Epidermal melanocyte (primary cell): ENCODE results near the gene LRIG3.
"Not testable (repeated sequence)": the region's sequence is repeated elsewhere in the genome, so short reads cannot be mapped to it uniquely, and the experiment has no call there.

Experiments used
- DNase-seq: peaks from one replicate; pipeline ENCODE4 v3.0.0; 2011; ENCODE audit warnings: low spot score; ENCODE audit not compliant: insufficient read length

LRIG3 gene

DNA sequence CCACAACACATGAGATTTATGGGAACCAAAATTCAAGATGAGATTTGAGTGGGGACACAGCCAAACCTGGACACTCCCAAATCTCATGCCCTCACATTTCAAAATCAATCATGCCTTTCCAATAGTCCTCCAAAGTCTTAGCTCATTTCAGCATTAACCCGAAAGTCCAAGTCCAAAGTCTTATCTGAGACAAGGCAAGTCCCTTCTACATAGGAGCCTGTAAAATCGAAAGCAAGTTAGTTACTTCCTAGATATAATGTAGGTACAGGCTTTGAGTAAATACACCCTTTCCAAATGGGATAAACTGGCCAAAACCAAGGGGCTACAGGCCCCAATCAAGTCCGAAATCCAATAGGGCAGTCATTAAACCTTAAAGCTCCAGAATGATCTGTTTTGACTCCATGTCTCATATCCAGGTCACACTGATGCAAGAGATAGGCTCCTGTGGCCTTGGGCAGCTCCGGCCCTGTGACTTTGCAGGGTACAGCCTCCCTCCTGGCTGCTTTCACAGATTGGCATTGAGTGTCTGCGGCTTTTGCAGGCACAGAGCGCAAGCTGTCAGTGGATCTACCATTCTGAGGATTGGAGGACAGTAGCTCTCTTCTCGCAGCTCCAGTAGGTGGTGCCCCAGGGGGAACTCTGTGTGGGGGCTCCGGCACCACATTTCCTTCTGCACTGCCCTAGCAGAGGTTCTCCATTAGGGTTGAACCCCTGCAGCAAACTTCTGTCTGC is 60.1 kb downstream of the LRIG3 start:
- DNase-seq = no peak

DNA sequence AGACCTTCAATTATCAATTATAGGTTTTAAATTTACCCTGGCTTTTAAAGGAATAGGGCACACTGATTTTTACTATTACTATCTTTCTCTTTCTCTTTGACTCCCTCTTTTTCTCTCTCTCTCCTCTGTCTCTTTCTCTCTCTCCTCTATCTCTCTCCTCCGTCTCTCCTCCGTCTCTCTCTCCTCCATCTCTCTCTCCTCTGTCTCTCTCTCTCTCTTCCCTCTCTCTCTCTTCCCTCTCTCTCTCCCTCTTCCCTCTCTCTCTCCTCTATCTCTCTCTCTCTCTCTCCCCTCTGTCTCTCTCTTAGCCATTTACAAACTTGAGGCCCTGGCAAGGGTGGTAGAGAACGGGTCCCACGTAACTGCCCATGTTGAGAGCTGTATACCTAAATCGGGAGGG is 62.3 kb downstream of the LRIG3 start:
- no peak for DNase-seq

DNA sequence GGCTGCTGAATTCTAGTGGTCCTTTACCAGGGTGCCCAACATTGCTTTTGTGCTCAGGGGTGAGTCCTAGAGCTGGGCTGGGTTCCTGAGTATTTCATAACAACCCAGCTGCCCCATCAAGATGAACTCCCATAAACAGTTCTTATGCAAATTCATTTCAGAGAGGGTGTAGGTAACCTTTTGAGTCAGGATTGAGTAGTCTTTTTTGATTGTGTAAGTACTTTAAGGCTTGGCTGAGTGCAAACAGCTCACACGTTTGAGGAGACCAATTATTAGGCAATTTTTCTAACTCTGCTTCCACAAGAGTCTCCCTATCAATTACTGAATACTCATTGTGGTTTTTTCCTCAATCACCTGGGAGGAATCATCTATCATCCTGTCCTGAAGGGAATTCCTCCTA is 63.1 kb downstream of the LRIG3 start:
- DNase-seq = not testable (repeated sequence)

DNA sequence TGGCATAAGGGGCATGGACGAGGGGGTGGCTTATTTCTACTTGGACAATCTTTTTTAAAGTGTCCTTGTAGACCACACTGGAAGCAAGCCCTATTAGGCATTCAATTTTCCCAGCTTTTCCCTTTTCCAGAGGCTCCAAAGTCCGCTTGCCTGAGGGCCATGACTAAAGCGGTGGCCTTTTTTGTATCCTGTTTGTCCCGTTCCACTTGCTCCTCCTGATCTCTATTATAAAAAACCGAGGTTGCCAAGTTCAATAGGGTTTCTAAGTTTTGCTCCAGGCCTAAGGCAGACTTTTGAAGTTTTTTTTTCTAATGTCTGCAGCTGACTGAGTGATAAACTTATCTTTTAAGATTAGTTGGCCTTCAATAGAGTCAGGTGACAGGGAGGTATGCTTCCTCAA is 64.7 kb downstream of the LRIG3 start:
- not testable (repeated sequence) for DNase-seq

DNA sequence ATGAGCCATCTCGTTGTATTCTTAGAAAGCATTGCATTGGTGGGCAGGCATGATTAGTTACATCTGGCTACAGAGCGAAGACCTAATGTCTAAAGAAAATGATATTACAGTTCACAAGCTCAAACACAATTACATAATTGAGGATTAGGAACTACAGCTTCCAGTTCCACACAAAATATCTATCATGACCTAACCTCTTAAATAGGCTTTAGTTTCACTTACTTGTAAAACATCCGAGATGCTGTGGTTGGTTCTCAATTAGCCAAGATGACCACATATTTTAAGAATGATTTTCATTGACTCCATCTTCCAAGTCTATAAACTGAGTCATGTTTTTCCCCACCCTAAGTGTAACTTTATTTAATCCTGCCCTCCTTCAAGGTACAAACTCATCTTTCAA is 69.5 kb downstream of the LRIG3 start:
- DNase-seq = no peak

DNA sequence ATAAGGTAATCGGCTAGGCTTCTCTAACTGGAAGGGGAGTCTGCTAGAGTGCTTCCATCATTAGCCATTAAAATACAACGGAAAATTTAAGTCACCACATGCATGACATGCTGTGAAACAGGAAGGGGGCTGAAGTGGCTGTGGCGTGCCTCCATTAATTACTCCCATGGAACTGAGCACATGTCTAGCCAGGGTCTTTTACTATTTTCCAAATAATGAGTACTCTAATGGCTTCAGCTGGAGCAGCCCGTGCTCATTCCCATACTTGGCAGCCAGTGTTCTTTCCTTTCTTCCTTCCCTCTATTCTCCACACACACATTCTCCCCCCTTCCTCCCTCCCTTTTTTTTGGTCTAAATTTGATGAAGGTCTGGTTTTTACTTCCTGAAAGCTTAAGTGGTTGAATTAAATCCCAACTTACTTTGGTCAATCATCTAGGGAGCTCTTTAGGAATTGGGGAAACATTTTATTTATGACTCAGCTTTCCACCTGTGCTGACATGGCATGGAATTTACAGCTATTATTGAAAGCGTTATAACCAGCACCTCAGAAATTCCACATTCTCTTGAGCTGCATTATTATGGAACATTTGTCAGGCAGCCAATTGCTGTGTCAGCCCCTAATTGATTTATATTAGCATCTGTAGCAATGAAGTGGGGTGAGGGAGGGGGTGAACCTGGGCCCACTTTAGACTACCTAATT is 72.3 kb downstream of the LRIG3 start:
- no peak for DNase-seq

DNA sequence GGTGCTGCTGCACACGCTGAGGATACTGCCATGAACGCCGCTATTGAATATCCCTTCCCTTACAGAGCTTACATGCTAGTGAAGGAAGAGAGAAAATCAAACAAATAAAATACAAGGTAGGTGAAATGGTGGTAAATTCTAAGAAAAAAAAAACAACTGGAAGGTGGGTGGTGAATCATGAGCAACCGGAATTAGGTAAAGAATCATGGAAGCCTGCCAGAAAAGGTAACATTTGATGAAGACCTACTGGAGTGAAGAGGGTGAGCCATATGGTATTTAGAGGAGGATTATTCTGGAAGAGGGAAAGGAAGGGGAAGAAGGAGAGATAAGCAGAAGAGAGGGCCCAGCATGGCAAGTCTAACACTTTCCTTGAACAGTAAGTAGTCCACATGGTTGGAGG is 76.1 kb downstream of the LRIG3 start:
- DNase-seq = no peak

DNA sequence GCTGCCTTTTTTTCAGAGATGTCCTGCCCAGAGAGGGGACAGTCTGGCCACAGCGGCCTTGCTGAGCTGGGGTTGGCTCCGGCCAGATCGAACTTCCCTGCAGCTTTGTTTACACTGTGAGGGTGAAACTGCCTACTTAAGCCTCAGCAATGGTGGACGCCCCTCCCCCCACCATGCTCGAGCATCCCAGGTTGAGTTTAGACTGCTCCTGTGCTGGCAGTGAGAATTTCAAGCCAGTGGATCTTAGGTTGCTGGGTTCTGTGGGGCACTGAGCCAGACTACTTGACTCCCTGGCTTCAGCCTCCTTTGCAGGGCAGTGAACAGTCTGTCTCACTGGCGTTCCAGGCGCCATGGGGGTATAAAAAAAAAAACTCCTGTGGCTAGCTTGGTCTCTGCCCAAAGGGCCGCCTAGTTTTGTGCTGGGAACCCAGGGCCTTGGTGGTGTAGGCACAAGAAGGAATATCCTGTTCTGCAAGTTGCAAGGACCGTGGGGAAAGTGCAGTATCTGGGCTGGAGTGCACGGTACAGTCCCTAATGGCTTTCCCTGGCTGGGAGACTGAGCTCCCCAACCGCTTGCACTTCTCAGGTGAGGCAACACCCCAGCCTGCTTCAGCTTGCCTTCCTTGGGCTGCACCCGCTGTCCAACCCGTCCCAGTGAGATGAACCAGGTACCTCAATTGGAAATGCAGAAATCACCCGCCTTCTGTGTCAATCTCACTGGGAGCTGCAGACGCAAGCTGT is 79.1 kb downstream of the LRIG3 start:
- DNase-seq = no peak

DNA sequence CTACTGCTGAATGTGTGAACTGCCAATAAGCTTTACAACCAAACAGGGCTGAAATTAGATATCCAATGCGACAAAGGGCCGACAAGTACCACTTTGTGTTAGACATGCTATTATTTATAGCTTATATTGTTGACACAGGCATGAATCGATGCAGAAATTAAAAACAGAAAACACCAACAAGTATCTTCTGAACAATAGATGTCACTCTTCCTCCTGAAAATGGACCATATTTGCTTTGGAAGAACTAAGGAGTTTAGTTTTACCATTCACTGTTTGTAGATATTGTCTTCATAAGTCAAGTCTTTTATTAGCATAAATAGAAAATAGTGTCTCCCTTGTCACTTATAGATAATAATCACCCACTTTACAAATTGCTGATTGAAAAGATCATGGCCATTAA is 86.5 kb downstream of the LRIG3 start:
- DNase-seq = no peak

DNA sequence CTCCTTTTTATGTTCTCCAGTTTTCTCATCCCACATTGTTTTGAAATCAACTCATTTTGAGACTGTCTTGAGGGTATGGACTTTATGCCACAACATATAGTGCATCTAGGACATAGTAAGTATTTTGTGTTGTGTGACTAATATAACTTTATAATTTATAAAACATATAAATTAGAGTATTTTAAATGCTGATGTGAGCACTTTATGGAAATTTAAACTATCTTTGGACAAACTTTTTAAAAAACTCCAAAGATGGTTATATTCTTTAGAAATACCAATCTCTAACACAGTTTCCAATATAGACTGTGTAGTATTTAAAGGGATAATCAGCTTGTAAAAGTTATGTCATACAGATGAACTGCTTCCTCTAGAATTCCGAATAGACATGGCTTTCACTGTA is 87.4 kb downstream of the LRIG3 start:
- no peak for DNase-seq
